ENCODE data around the gene SELENOP.

The SELENOP gene

GRCh38 chr5:42767491-42768105, 44.1 kb downstream of the SELENOP start:
- no peak overlapping the region for H3K4me2 ChIP-seq (ENCODE audit: low read depth, low read length, poor library complexity, severe bottlenecking)

GRCh38 chr5:42761791-42762190, 49.9 kb downstream of the SELENOP start:
- H3K9me3 ChIP-seq (ENCODE audit: insufficient read depth, low read length) = no peaks in the 10 kb centered on the region
- TF ChIP-seq EZH2phosphoT487 (conservative IDR thresholded peaks at IDR 0.05; ENCODE audit: low read length) = no peak
- no peak overlapping the region for H3K4me3 ChIP-seq (ENCODE audit: insufficient read depth, low read length, poor library complexity, severe bottlenecking)
- H3K79me2 ChIP-seq (ENCODE audit: insufficient read depth, low read length) = no peaks in the 10 kb centered on the region
- no peaks in the 10 kb centered on the region for H3K9me2 ChIP-seq (replicated peaks; ENCODE audit: insufficient read depth, low read length)
- no peaks in the 10 kb centered on the region for H3K27me3 ChIP-seq (ENCODE audit: low read length)
- H3K36me3 ChIP-seq (ENCODE audit: low read length) = no peaks in the 10 kb centered on the region
- H3K4me2 ChIP-seq (ENCODE audit: low read depth, low read length, poor library complexity, severe bottlenecking) = no peak overlapping the region
- H3F3A ChIP-seq (ENCODE audit: insufficient read depth) = no peaks in the 10 kb centered on the region
- H4K20me1 ChIP-seq (ENCODE audit: low read depth, low read length) = no peaks in the 10 kb centered on the region
- no peak overlapping the region for H3K9ac ChIP-seq (ENCODE audit: low read length)
- no peak overlapping the region for H3K27ac ChIP-seq (ENCODE audit: low read depth, low read length)
- no peak overlapping the region for H2AFZ ChIP-seq (ENCODE audit: low read depth, low read length, severe bottlenecking)

More at GRCh38 chr5:42767491-42768105, 44.1 kb downstream of the SELENOP start:
- Histone ChIP-seq H3K9me3 (ENCODE audit: insufficient read depth, low read length) (no peaks in the 10 kb centered on the region), H3K9ac (ENCODE audit: low read length) (no peak overlapping the region), H3F3A (ENCODE audit: insufficient read depth) (no peaks in the 10 kb centered on the region), H3K4me3 (ENCODE audit: insufficient read depth, low read length, poor library complexity, severe bottlenecking) (no peak overlapping the region), H3K79me2 (ENCODE audit: insufficient read depth, low read length) (no peaks in the 10 kb centered on the region), H4K20me1 (ENCODE audit: low read depth, low read length) (no peaks in the 10 kb centered on the region), H3K36me3 (ENCODE audit: low read length) (no peaks in the 10 kb centered on the region), H2AFZ (ENCODE audit: low read depth, low read length, severe bottlenecking) (no peak overlapping the region), H3K27ac (ENCODE audit: low read depth, low read length) (no peak overlapping the region), H3K9me2 (replicated peaks; ENCODE audit: insufficient read depth, low read length) (no peaks in the 10 kb centered on the region), H3K27me3 (ENCODE audit: low read length) (no peaks in the 10 kb centered on the region)
- TF ChIP-seq EZH2phosphoT487 (conservative IDR thresholded peaks at IDR 0.05; ENCODE audit: low read length) = no peak
- TF ChIP-seq CTCF (IDR thresholded peaks at IDR 0.05; ENCODE audit: insufficient read depth, low read length, poor library complexity, severe bottlenecking) = peak; percentile 27

- no peak overlapping the region for H3K4me3 ChIP-seq (ENCODE audit: insufficient read depth, low read length, poor library complexity, severe bottlenecking)
- TF ChIP-seq CTCF (IDR thresholded peaks at IDR 0.05; ENCODE audit: insufficient read depth, low read length, poor library complexity, severe bottlenecking) (no peak), EZH2phosphoT487 (conservative IDR thresholded peaks at IDR 0.05; ENCODE audit: low read length) (no peak)
- H3K27ac ChIP-seq (ENCODE audit: low read depth, low read length) = no peak overlapping the region
- no peaks in the 10 kb centered on the region for H3K79me2 ChIP-seq (ENCODE audit: insufficient read depth, low read length)
- no peaks in the 10 kb centered on the region for H3K27me3 ChIP-seq (ENCODE audit: low read length)
- H2AFZ ChIP-seq (ENCODE audit: low read depth, low read length, severe bottlenecking) = no peak overlapping the region
- no peaks in the 10 kb centered on the region for H3F3A ChIP-seq (ENCODE audit: insufficient read depth)
- H3K4me2 ChIP-seq (ENCODE audit: low read depth, low read length, poor library complexity, severe bottlenecking) = no peak overlapping the region
- H3K9me2 ChIP-seq (replicated peaks; ENCODE audit: insufficient read depth, low read length) = no peaks in the 10 kb centered on the region
- H3K9me3 ChIP-seq (ENCODE audit: insufficient read depth, low read length) = no peaks in the 10 kb centered on the region
- no peaks in the 10 kb centered on the region for H3K36me3 ChIP-seq (ENCODE audit: low read length)
- no peak overlapping the region for H3K9ac ChIP-seq (ENCODE audit: low read length)
- H4K20me1 ChIP-seq (ENCODE audit: low read depth, low read length) = no peaks in the 10 kb centered on the region
Observed at GRCh38 chr5:42760426-42760825, 51.3 kb downstream of the SELENOP start.

GRCh38 chr5:42759456-42759855, 52.2 kb downstream of the SELENOP start:
- H3K9me3 ChIP-seq (ENCODE audit: insufficient read depth, low read length) = no peaks in the 10 kb centered on the region
- no peaks in the 10 kb centered on the region for H3K9me2 ChIP-seq (replicated peaks; ENCODE audit: insufficient read depth, low read length)
- no peaks in the 10 kb centered on the region for H3F3A ChIP-seq (ENCODE audit: insufficient read depth)
- no peaks in the 10 kb centered on the region for H3K27me3 ChIP-seq (ENCODE audit: low read length)
- no peak overlapping the region for H2AFZ ChIP-seq (ENCODE audit: low read depth, low read length, severe bottlenecking)
- no peak overlapping the region for H3K9ac ChIP-seq (ENCODE audit: low read length)
- H3K4me2 ChIP-seq (ENCODE audit: low read depth, low read length, poor library complexity, severe bottlenecking) = no peak overlapping the region
- no peak overlapping the region for H3K27ac ChIP-seq (ENCODE audit: low read depth, low read length)
- H3K36me3 ChIP-seq (ENCODE audit: low read length) = no peaks in the 10 kb centered on the region
- TF ChIP-seq CTCF (IDR thresholded peaks at IDR 0.05; ENCODE audit: insufficient read depth, low read length, poor library complexity, severe bottlenecking) (no peak), EZH2phosphoT487 (conservative IDR thresholded peaks at IDR 0.05; ENCODE audit: low read length) (no peak)
- no peaks in the 10 kb centered on the region for H3K79me2 ChIP-seq (ENCODE audit: insufficient read depth, low read length)
- H3K4me3 ChIP-seq (ENCODE audit: insufficient read depth, low read length, poor library complexity, severe bottlenecking) = no peak overlapping the region
- H4K20me1 ChIP-seq (ENCODE audit: low read depth, low read length) = no peaks in the 10 kb centered on the region

Measured in SU-DHL-6 (cell line).